B cell (primary cell): ENCODE data around the gene MS4A2.

ENCODE experiments used
- CTCF ChIP-seq: fragments of 200-600 bp; IDR thresholded peaks from one replicate; pipeline ENCODE4 v1.8.0; 2022; ENCODE audit warnings: antibody characterized with exemption, mild to moderate bottlenecking
- EZH2 ChIP-seq: IDR thresholded peaks from 2 replicates; pipeline ENCODE4 v1.6.1; 2012; ENCODE audit warnings: borderline replicate concordance, low read depth, mild to moderate bottlenecking, moderate library complexity, low read length; ENCODE audit not compliant: insufficient read depth, poor library complexity, severe bottlenecking

- TF ChIP-seq CTCF (no peak), EZH2 (no peak)
Measured at GRCh38 chr11:60084631-60085273, 3.7 kb upstream of the MS4A2 start.
